Testis (tissue), 2 donors: ENCODE results near the gene AVPI1.

ENCODE experiments used
- CTCF ChIP-seq, 3 experiments: fragments of 450-650 bp in 2 of 3; fragments of 200-600 bp in 1 of 3; sonication (generic) in 1 of 3; IDR thresholded peaks; one replicate each; pipeline ENCODE4 v1.5.1; 2016 to 2019; ENCODE audit warnings: antibody characterized with exemption in 3 of 3, mild to moderate bottlenecking in 2 of 3, moderate library complexity in 1 of 3
- POLR2A ChIP-seq: fragments of 450-650 bp; IDR thresholded peaks from one replicate; pipeline ENCODE4 v1.6.1; 2017; ENCODE audit warnings: antibody characterized with exemption, mild to moderate bottlenecking, moderate library complexity

GRCh38 chr10:97718659-97719142 is 31.7 kb upstream of the AVPI1 start:
- TF ChIP-seq CTCF (IDR thresholded peaks at IDR 0.05) (no peak), POLR2A (no peak)
